Breast epithelium (tissue), 4 donors: Measurements from ENCODE around the gene GPC6. TPM values are rescaled to one million over a fixed set of nuclear protein-coding genes. Genes with fewer than 3 reads are reported as not detected.

ENCODE experiments used
- DNase-seq, 2 donors: peaks; one replicate each; pipeline ENCODE4 v3.0.0-alpha.2; 2019; ENCODE audit warnings: low spot score in 2 of 2
- H3K27ac ChIP-seq, 2 donors: fragments of 200-600 bp; sonication (generic) in 1 of 2; one replicate each; pipeline ENCODE4 v1.5.1; 2016 to 2019; ENCODE audit warnings: mild to moderate bottlenecking in 1 of 2
- H3K27me3 ChIP-seq, 2 donors: fragments of 200-600 bp; sonication (generic) in 1 of 2; one replicate each; pipeline versions ENCODE4 v1.5.1 to v1.6.0; 2017 to 2019; ENCODE audit warnings: control low read depth in 1 of 2, mild to moderate bottlenecking in 1 of 2
- H3K36me3 ChIP-seq: fragments of 200-600 bp; one replicate; pipeline ENCODE4 v1.5.1; 2019
- H3K4me1 ChIP-seq, 2 donors: fragments of 200-600 bp; sonication (generic); one replicate each; pipeline ENCODE4 v1.5.1; 2016 to 2019; ENCODE audit warnings: control low read depth in 1 of 2
- H3K4me3 ChIP-seq, 3 donors: fragments of 200-600 bp; sonication (generic); 1 replicate in 2 of 3; 2 replicates in 1 of 3; pipeline ENCODE4 v1.5.1; 2016 to 2019; ENCODE audit warnings: mild to moderate bottlenecking in 3 of 3, moderate library complexity in 2 of 3
- H3K9me3 ChIP-seq, 2 donors: fragments of 200-600 bp; sonication (generic) in 1 of 2; one replicate each; pipeline ENCODE4 v1.5.1; 2016 to 2019; ENCODE audit warnings: control low read depth in 1 of 2
- CTCF ChIP-seq, 3 donors: fragments of 450-650 bp; IDR thresholded peaks; one replicate each; pipeline ENCODE4 v1.5.1; 2016 to 2017; ENCODE audit warnings: antibody characterized with exemption in 3 of 3, mild to moderate bottlenecking in 3 of 3, moderate library complexity in 3 of 3
- POLR2A ChIP-seq: fragments of 450-650 bp; IDR thresholded peaks from one replicate; pipeline ENCODE4 v1.6.1; 2016; ENCODE audit warnings: antibody characterized with exemption, mild to moderate bottlenecking, moderate library complexity
- POLR2AphosphoS5 ChIP-seq, 3 donors: sonication (generic); formaldehyde crosslinking; IDR thresholded peaks; one replicate each; pipeline ENCODE4 v1.6.1; 2017; ENCODE audit warnings: antibody characterized with exemption in 3 of 3
- intact Hi-C: fragments of 100-400 bp; cut with DNase I; formaldehyde crosslinking; loops from one replicate; pipeline ENCODE4 v1.15.1; 2023; ENCODE audit warnings: low total_unique reads
- total RNA-seq, 3 donors: library from RNA; depleted of rRNA; stranded (reverse); fragments of >200 nt; gene quantifications; one replicate each; pipeline ENCODE4 v1.1.0, GENCODE V29; 2016

GPC6 gene
- total RNA-seq, 3 donors from 2014 or later = 3.5 to 44.0 (median 4.9) TPM

GRCh38 chr13:94431574-94431973 is 1205.0 kb downstream of the GPC6 start:
- intact Hi-C loops = no loop called here
- Histone ChIP-seq H3K9me3 (no peaks in the 10 kb centered on the region), H3K27me3 (no peaks in the 10 kb centered on the region), H3K4me1 (no peaks in the 10 kb centered on the region), H3K27ac (no peak overlapping the region), H3K36me3 (no peaks in the 10 kb centered on the region), H3K4me3 (no peak overlapping the region)
- no peak for DNase-seq
- TF ChIP-seq POLR2AphosphoS5 (IDR thresholded peaks at IDR 0.05) (no peak), CTCF (IDR thresholded peaks at IDR 0.05) (no peak), POLR2A (no peak)

DNA sequence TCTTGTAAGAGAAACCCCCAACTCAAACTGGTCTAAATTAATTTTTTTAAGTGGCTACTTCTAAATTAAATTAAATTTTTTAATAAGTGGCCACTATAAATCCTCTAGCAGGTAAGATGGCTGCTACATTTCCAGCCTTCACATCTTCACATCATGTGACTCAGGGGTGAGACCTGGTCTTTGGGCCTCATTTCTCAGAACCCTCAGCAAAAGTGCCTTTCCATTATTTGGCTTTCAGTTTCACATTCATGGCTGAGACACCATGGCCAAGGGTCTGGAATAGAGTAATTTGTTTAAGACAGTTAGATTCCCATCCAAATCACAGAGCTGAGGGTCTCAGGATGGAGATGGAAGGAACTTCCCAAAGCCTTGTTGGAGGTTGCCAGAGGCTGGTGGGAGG is 1205.4 kb downstream of the GPC6 start:
- no peaks in the 10 kb centered on the region for H3K27me3 ChIP-seq
- no peaks in the 10 kb centered on the region for H3K4me1 ChIP-seq
- no peak for DNase-seq
- H3K36me3 ChIP-seq = no peaks in the 10 kb centered on the region
- no peak overlapping the region for H3K4me3 ChIP-seq
- no peak for TF ChIP-seq POLR2AphosphoS5 (IDR thresholded peaks at IDR 0.05)
- no peak for TF ChIP-seq POLR2A
- no peak for TF ChIP-seq CTCF (IDR thresholded peaks at IDR 0.05)
- H3K9me3 ChIP-seq = no peaks in the 10 kb centered on the region
- H3K27ac ChIP-seq = no peak overlapping the region
- intact Hi-C loops = no loop called here

DNA sequence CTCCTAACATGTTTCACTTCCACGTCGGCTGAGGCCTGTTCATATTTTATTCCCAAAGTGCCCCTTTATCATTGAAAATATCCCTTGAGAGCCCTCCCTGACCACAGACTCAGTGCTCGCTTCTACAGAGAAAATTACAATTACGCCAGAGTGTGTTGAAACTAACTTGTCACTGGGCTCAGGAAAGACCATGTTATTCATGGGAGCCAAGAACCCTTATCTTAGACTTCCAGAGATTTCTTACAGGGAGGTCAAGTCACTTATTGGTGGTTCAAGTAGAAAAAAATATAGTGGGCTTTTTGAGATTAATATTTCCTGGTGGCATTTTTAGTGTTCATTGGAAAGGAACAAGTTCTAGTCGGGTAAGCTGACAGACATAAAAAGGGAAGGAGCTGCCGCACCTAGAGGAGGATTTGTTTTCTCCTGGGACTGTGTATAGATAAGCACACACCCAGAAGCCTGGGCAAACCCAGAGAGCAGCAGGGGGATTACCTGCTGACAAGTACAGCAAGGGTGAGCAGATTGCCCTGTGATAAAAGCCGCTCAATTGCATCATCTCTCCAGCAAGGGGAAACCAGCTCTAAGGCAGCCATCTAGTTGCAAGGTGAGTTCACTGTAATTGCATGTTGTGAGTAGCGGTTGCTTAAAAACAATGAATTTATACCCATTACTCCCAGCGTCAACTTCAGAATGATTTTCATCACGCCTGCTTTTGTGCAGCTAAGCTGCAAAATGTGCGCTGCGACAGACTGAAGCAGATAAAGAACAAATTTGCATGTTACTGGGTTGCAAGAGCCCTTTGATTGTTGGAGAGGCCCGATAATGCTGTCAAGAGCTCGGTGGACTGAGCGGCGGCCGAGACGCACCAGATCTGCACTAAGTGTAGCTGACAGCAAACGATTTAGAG is 1206.7 kb downstream of the GPC6 start:
- TF ChIP-seq POLR2A = no peak
- TF ChIP-seq CTCF (IDR thresholded peaks at IDR 0.05) = no peak
- TF ChIP-seq POLR2AphosphoS5 (IDR thresholded peaks at IDR 0.05) = no peak
- Histone ChIP-seq H3K36me3 (no peaks in the 10 kb centered on the region), H3K27me3 (no peaks in the 10 kb centered on the region), H3K4me1 (no peaks in the 10 kb centered on the region), H3K4me3 (no peak overlapping the region), H3K27ac (no peak overlapping the region), H3K9me3 (no peaks in the 10 kb centered on the region)
- no peak for DNase-seq
- intact Hi-C loops = no loop called here

GRCh38 chr13:94435604-94436226 is 1209.1 kb downstream of the GPC6 start:
- intact Hi-C loops = no loop called here
- no peaks in the 10 kb centered on the region for H3K4me1 ChIP-seq
- no peak overlapping the region for H3K4me3 ChIP-seq
- DNase-seq = no peak
- H3K27me3 ChIP-seq = no peaks in the 10 kb centered on the region
- TF ChIP-seq POLR2AphosphoS5 (IDR thresholded peaks at IDR 0.05) = no peak
- TF ChIP-seq POLR2A = no peak
- peak in 2 of 3 donors; percentile 51 to 53 for TF ChIP-seq CTCF (IDR thresholded peaks at IDR 0.05)
- H3K27ac ChIP-seq = no peak overlapping the region
- H3K36me3 ChIP-seq = no peaks in the 10 kb centered on the region
- H3K9me3 ChIP-seq = no peaks in the 10 kb centered on the region

- Histone ChIP-seq H3K27me3 (no peaks in the 10 kb centered on the region), H3K36me3 (no peaks in the 10 kb centered on the region), H3K4me3 (no peak overlapping the region), H3K9me3 (no peaks in the 10 kb centered on the region), H3K27ac (no peak overlapping the region), H3K4me1 (no peaks in the 10 kb centered on the region)
- DNase-seq = no peak
- no peak for TF ChIP-seq POLR2A
- TF ChIP-seq CTCF (IDR thresholded peaks at IDR 0.05) = no peak
- TF ChIP-seq POLR2AphosphoS5 (IDR thresholded peaks at IDR 0.05) = no peak
- intact Hi-C loops = no loop called here
These were observed 1218.2 kb downstream of the GPC6 start for GRCh38 chr13:94444826-94445225.
